ENCODE results near the gene ADCY2.

Gene ADCY2

GRCh38 chr5:7650755-7651154, 254.8 kb downstream of the ADCY2 start:
- no peaks in the 10 kb centered on the region for H3K79me2 ChIP-seq (ENCODE audit: low read length)
- H3K27me3 ChIP-seq (ENCODE audit: low read depth, low read length): no peaks in the 10 kb centered on the region
- TF ChIP-seq EZH2phosphoT487 (IDR thresholded peaks at IDR 0.05; ENCODE audit: low read depth) (no peak), CTCF (IDR thresholded peaks at IDR 0.05; ENCODE audit: low read depth, low read length) (no peak)
- no peak overlapping the region for H2AFZ ChIP-seq (ENCODE audit: low read depth, low read length)
- no peaks in the 10 kb centered on the region for H3K9me3 ChIP-seq (ENCODE audit: insufficient read depth, low read length)
- H4K20me1 ChIP-seq (ENCODE audit: insufficient read depth, low read length): no peaks in the 10 kb centered on the region
- no peak overlapping the region for H3K4me3 ChIP-seq (ENCODE audit: low read length)
- no peak overlapping the region for H3K27ac ChIP-seq (ENCODE audit: low read length)
- H3K4me2 ChIP-seq (ENCODE audit: low read length): no peak overlapping the region
- H3K4me1 ChIP-seq (ENCODE audit: low read length): no peaks in the 10 kb centered on the region
- no peak overlapping the region for H3K9ac ChIP-seq (ENCODE audit: low read length)
- no peaks in the 10 kb centered on the region for H3K36me3 ChIP-seq (replicated peaks; ENCODE audit: low read depth, low read length)

- H3K27ac ChIP-seq (ENCODE audit: low read length): no peak overlapping the region
- H3K36me3 ChIP-seq (replicated peaks; ENCODE audit: low read depth, low read length): no peaks in the 10 kb centered on the region
- no peak overlapping the region for H3K9ac ChIP-seq (ENCODE audit: low read length)
- H3K4me2 ChIP-seq (ENCODE audit: low read length): no peak overlapping the region
- no peak overlapping the region for H3K4me3 ChIP-seq (ENCODE audit: low read length)
- no peak overlapping the region for H2AFZ ChIP-seq (ENCODE audit: low read depth, low read length)
- H3K79me2 ChIP-seq (ENCODE audit: low read length): no peaks in the 10 kb centered on the region
- H4K20me1 ChIP-seq (ENCODE audit: insufficient read depth, low read length): no peaks in the 10 kb centered on the region
- no peaks in the 10 kb centered on the region for H3K4me1 ChIP-seq (ENCODE audit: low read length)
- TF ChIP-seq CTCF (IDR thresholded peaks at IDR 0.05; ENCODE audit: low read depth, low read length) (no peak), EZH2phosphoT487 (IDR thresholded peaks at IDR 0.05; ENCODE audit: low read depth) (no peak)
- no peaks in the 10 kb centered on the region for H3K9me3 ChIP-seq (ENCODE audit: insufficient read depth, low read length)
- H3K27me3 ChIP-seq (ENCODE audit: low read depth, low read length): no peaks in the 10 kb centered on the region
Measured at GRCh38 chr5:7653046-7653445, 257.1 kb downstream of the ADCY2 start.

- Histone ChIP-seq H3K27ac (ENCODE audit: low read length) (no peak overlapping the region), H3K79me2 (ENCODE audit: low read length) (no peaks in the 10 kb centered on the region), H3K9me3 (ENCODE audit: insufficient read depth, low read length) (no peaks in the 10 kb centered on the region), H4K20me1 (ENCODE audit: insufficient read depth, low read length) (no peaks in the 10 kb centered on the region), H2AFZ (ENCODE audit: low read depth, low read length) (no peak overlapping the region), H3K4me1 (ENCODE audit: low read length) (no peaks in the 10 kb centered on the region), H3K4me3 (ENCODE audit: low read length) (no peak overlapping the region), H3K27me3 (ENCODE audit: low read depth, low read length) (no peaks in the 10 kb centered on the region), H3K4me2 (ENCODE audit: low read length) (no peak overlapping the region), H3K36me3 (replicated peaks; ENCODE audit: low read depth, low read length) (no peaks in the 10 kb centered on the region), H3K9ac (ENCODE audit: low read length) (no peak overlapping the region)
- TF ChIP-seq EZH2phosphoT487 (IDR thresholded peaks at IDR 0.05; ENCODE audit: low read depth) (no peak), CTCF (IDR thresholded peaks at IDR 0.05; ENCODE audit: low read depth, low read length) (no peak)
Measured at GRCh38 chr5:7657153-7657552, 261.2 kb downstream of the ADCY2 start.

GRCh38 chr5:7659420-7659819, 263.5 kb downstream of the ADCY2 start:
- no peaks in the 10 kb centered on the region for H3K4me1 ChIP-seq (ENCODE audit: low read length)
- no peak overlapping the region for H3K4me2 ChIP-seq (ENCODE audit: low read length)
- H4K20me1 ChIP-seq (ENCODE audit: insufficient read depth, low read length): no peaks in the 10 kb centered on the region
- no peaks in the 10 kb centered on the region for H3K9me3 ChIP-seq (ENCODE audit: insufficient read depth, low read length)
- H3K4me3 ChIP-seq (ENCODE audit: low read length): no peak overlapping the region
- H3K9ac ChIP-seq (ENCODE audit: low read length): no peak overlapping the region
- no peaks in the 10 kb centered on the region for H3K79me2 ChIP-seq (ENCODE audit: low read length)
- no peaks in the 10 kb centered on the region for H3K36me3 ChIP-seq (replicated peaks; ENCODE audit: low read depth, low read length)
- H3K27me3 ChIP-seq (ENCODE audit: low read depth, low read length): no peaks in the 10 kb centered on the region
- H3K27ac ChIP-seq (ENCODE audit: low read length): no peak overlapping the region
- TF ChIP-seq CTCF (IDR thresholded peaks at IDR 0.05; ENCODE audit: low read depth, low read length) (no peak), EZH2phosphoT487 (IDR thresholded peaks at IDR 0.05; ENCODE audit: low read depth) (no peak)
- no peak overlapping the region for H2AFZ ChIP-seq (ENCODE audit: low read depth, low read length)

Data from OCI-LY3 (cell line).